Amygdala (tissue), 56 donors: ENCODE measurements around the gene SLC35B1.

Experiments
- DNase-seq, 56 donors: peaks; one replicate each; lab custom pipeline; 2025; lab: John Stamatoyannopoulos, UW

The SLC35B1 gene

GRCh38 chr17:49707608-49708514, at the start of gene SLC35B1:
Gene SLC35B1, minus strand, starts transcription at chr17:49707964. Its CDS starts 131 bp downstream, at chr17:49707833.
- DNase-seq, result peak; percentile 73 to 100 (median 97)

GRCh38 chr17:49757151-49757777, 49.5 kb upstream of the SLC35B1 start:
- DNase-seq, result no peak

- no peak for DNase-seq
Measured at GRCh38 chr17:49756323-49757150, 48.8 kb upstream of the SLC35B1 start.

- DNase-seq, result no peak
Measured at GRCh38 chr17:49755663-49756283, 48.0 kb upstream of the SLC35B1 start.

- DNase-seq, result no peak
Measured at GRCh38 chr17:49753959-49754391, 46.2 kb upstream of the SLC35B1 start.

- DNase-seq, result no peak
Measured at GRCh38 chr17:49752508-49752907, 44.7 kb upstream of the SLC35B1 start.

- DNase-seq, result no peak
Measured at GRCh38 chr17:49749730-49750129, 42.0 kb upstream of the SLC35B1 start.

GRCh38 chr17:49748791-49749190, 41.0 kb upstream of the SLC35B1 start:
- DNase-seq, result no peak

GRCh38 chr17:49748223-49748622, 40.5 kb upstream of the SLC35B1 start:
- DNase-seq, result no peak

- no peak for DNase-seq
Measured at GRCh38 chr17:49747632-49748031, 39.9 kb upstream of the SLC35B1 start.

- no peak for DNase-seq
Measured at GRCh38 chr17:49746791-49747490, 39.2 kb upstream of the SLC35B1 start.

- DNase-seq, result no peak
Measured at GRCh38 chr17:49745175-49746139, 37.7 kb upstream of the SLC35B1 start.

GRCh38 chr17:49742166-49742638, 34.4 kb upstream of the SLC35B1 start:
- DNase-seq, result no peak

- DNase-seq, result no peak
Measured at GRCh38 chr17:49741692-49742076, 33.9 kb upstream of the SLC35B1 start.

- DNase-seq, result no peak
Measured at GRCh38 chr17:49741009-49741691, 33.4 kb upstream of the SLC35B1 start.

- peak in 6 of 56 donors; percentile 7 to 18 (median 16) for DNase-seq
Measured at GRCh38 chr17:49739641-49740271, 32.0 kb upstream of the SLC35B1 start.

- no peak for DNase-seq
Measured at GRCh38 chr17:49738456-49739163, 30.8 kb upstream of the SLC35B1 start.
